Sigmoid colon (tissue), 7 donors: ENCODE measurements around the gene CCDC179. TPM values are rescaled to one million over a fixed set of nuclear protein-coding genes. Genes with fewer than 3 reads are reported as not detected.
A peak's percentile ranks its signal among the peaks of the same experiment; 100 is the strongest.

Experiments used
- DNase-seq: peaks from one replicate; pipeline ENCODE4 v3.0.0-alpha.2; 2019
- H3K27ac ChIP-seq, 4 donors: fragments of 200-600 bp; sonication (generic); one replicate each; pipeline ENCODE4 v1.5.1; 2016 to 2019; ENCODE audit warnings: mild to moderate bottlenecking in 1 of 4
- H3K27me3 ChIP-seq, 3 donors: fragments of 200-600 bp; sonication (generic); one replicate each; pipeline ENCODE4 v1.5.1; 2019; ENCODE audit warnings: mild to moderate bottlenecking in 1 of 3
- H3K36me3 ChIP-seq, 4 donors: fragments of 200-600 bp; sonication (generic); one replicate each; pipeline ENCODE4 v1.5.1; 2016 to 2019
- H3K4me1 ChIP-seq, 4 donors: fragments of 200-600 bp; sonication (generic); one replicate each; pipeline ENCODE4 v1.5.1; 2017 to 2019
- H3K4me3 ChIP-seq, 4 donors: fragments of 200-600 bp; sonication (generic); one replicate each; pipeline ENCODE4 v1.5.1; 2017 to 2019; ENCODE audit warnings: mild to moderate bottlenecking in 2 of 4, moderate library complexity in 1 of 4
- H3K9me3 ChIP-seq, 4 donors: fragments of 200-600 bp in 3 of 4; sonication (generic) in 3 of 4; one replicate each; pipeline versions ENCODE4 v1.5.1 to v1.6.1; 2013 to 2019
- CTCF ChIP-seq, 4 experiments: fragments of 450-650 bp in 3 of 4; fragments of 200-600 bp in 1 of 4; IDR thresholded peaks; one replicate each; pipeline ENCODE4 v1.5.1; 2016 to 2019; ENCODE audit warnings: antibody characterized with exemption in 4 of 4, mild to moderate bottlenecking in 3 of 4, moderate library complexity in 2 of 4
- EP300 ChIP-seq, 4 donors: sonication (generic); formaldehyde crosslinking; IDR thresholded peaks; one replicate each; pipeline ENCODE4 v1.6.1; 2017; ENCODE audit warnings: antibody characterized with exemption in 4 of 4
- POLR2A ChIP-seq, 2 donors: fragments of 450-650 bp; IDR thresholded peaks; one replicate each; pipeline ENCODE4 v1.6.1; 2016; ENCODE audit warnings: antibody characterized with exemption in 2 of 2, mild to moderate bottlenecking in 2 of 2, moderate library complexity in 2 of 2
- POLR2AphosphoS5 ChIP-seq, 4 donors: sonication (generic); formaldehyde crosslinking; IDR thresholded peaks; one replicate each; pipeline ENCODE4 v1.6.1; 2017; ENCODE audit warnings: antibody characterized with exemption in 4 of 4
- WGBS, 2 donors: extraction: QIAGEN DNeasy Blood & Tissue Kit; methylation state at CpG; one replicate each; pipeline ENCODE4 v1.1.7; 2013; 5-methylcytosine and 5-hydroxymethylcytosine counted together
- intact Hi-C: fragments of 100-400 bp; cut with DNase I; formaldehyde crosslinking; loops from one replicate; pipeline ENCODE4 v1.15.1; 2023
- polyA plus RNA-seq, 3 donors: library from polyadenylated mRNA; stranded (reverse); fragments of 200-250 nt; gene quantifications; one replicate each; pipeline ENCODE4 v1.2.3, GENCODE V29; 2013
- total RNA-seq, 4 donors: library from RNA; depleted of rRNA; stranded (reverse); fragments of >200 nt; gene quantifications; one replicate each; pipeline ENCODE4 v1.1.0, GENCODE V29; 2016
- donor health status: healthy with polysubstance abuse.
- donor health status: Bipolar disorder and iron deficiency.
- donor health status: healthy.

The CCDC179 gene
- total and polyA plus RNA-seq, 7 donors: not detected

- DNase-seq: no peak
- intact Hi-C loops: no loop called here
- Histone ChIP-seq H3K36me3 (no peaks in the 10 kb centered on the region), H3K27me3 (no peaks in the 10 kb centered on the region), H3K4me1 (no peaks in the 10 kb centered on the region), H3K4me3 (no peak overlapping the region), H3K9me3 (no peaks in the 10 kb centered on the region), H3K27ac (no peak overlapping the region)
- TF ChIP-seq CTCF (IDR thresholded peaks at IDR 0.05): no peak
- no peak for TF ChIP-seq EP300 (IDR thresholded peaks at IDR 0.05)
- no peak for TF ChIP-seq POLR2A (IDR thresholded peaks at IDR 0.05)
- TF ChIP-seq POLR2AphosphoS5 (IDR thresholded peaks at IDR 0.05): no peak
These were observed 17.8 kb upstream of the CCDC179 start for GRCh38 chr11:22878039-22878438.

GRCh38 chr11:22875869-22876473 is 15.7 kb upstream of the CCDC179 start:
- Histone ChIP-seq H3K27me3 (no peaks in the 10 kb centered on the region), H3K4me1 (no peaks in the 10 kb centered on the region), H3K4me3 (no peak overlapping the region), H3K36me3 (no peaks in the 10 kb centered on the region), H3K9me3 (no peaks in the 10 kb centered on the region), H3K27ac (no peak overlapping the region)
- DNase-seq: no peak
- WGBS, 2 donors: 2 to 7% methylated on average over 2 of the region's 2 CpGs
- intact Hi-C loops: no loop called here
- TF ChIP-seq POLR2A (IDR thresholded peaks at IDR 0.05): no peak
- TF ChIP-seq CTCF (IDR thresholded peaks at IDR 0.05): peak; percentile 16 to 56 (median 34)

DNA sequence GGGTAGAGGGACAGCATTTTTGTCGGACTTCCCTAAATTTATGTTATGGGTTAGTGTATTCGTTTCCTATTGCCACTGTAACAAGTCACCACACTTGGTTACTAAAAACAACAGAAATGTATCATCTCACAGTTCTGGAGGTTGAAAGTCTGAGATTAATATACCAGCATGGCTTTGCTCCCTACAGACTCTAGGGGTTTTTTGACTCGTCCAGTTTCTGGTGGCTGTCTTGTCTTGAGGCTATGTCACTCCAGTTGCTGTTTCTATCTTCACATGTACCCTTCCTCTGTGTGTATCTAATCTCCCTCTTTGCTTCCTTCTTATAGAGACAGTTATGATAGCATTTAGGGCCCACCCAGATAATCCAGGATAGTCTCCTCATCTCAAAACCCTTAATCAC is 9.1 kb upstream of the CCDC179 start:
- Histone ChIP-seq H3K27me3 (no peaks in the 10 kb centered on the region), H3K4me1 (no peaks in the 10 kb centered on the region), H3K27ac (no peak overlapping the region), H3K4me3 (no peak overlapping the region), H3K36me3 (no peaks in the 10 kb centered on the region), H3K9me3 (no peaks in the 10 kb centered on the region)
- intact Hi-C loops: no loop called here
- TF ChIP-seq POLR2A (IDR thresholded peaks at IDR 0.05) (no peak), CTCF (IDR thresholded peaks at IDR 0.05) (no peak), EP300 (IDR thresholded peaks at IDR 0.05) (no peak), POLR2AphosphoS5 (IDR thresholded peaks at IDR 0.05) (no peak)
- 87 to 94% methylated on average over 3 of the region's 3 CpGs for WGBS, 2 donors
- no peak for DNase-seq

GRCh38 chr11:22859756-22860155 is 518 bp downstream of the CCDC179 start:
- WGBS, 2 donors: 79 to 92% methylated on average over 6 of the region's 6 CpGs
- H3K27ac ChIP-seq: no peak overlapping the region
- TF ChIP-seq EP300 (IDR thresholded peaks at IDR 0.05) (no peak), POLR2AphosphoS5 (IDR thresholded peaks at IDR 0.05) (no peak), CTCF (IDR thresholded peaks at IDR 0.05) (no peak), POLR2A (IDR thresholded peaks at IDR 0.05) (no peak)
- DNase-seq: no peak
- no peaks in the 10 kb centered on the region for H3K36me3 ChIP-seq
- intact Hi-C loops: no loop called here
- H3K27me3 ChIP-seq: no peaks in the 10 kb centered on the region
- H3K9me3 ChIP-seq: no peaks in the 10 kb centered on the region
- no peaks in the 10 kb centered on the region for H3K4me1 ChIP-seq
- H3K4me3 ChIP-seq: no peak overlapping the region

GRCh38 chr11:22851477-22851876 is 8.8 kb downstream of the CCDC179 start:
- Histone ChIP-seq H3K36me3 (no peaks in the 10 kb centered on the region), H3K27me3 (no peaks in the 10 kb centered on the region), H3K9me3 (peaks cover 0 to 3% (median 0%) of the 10 kb centered on the region in 4 donors), H3K4me1 (no peaks in the 10 kb centered on the region), H3K4me3 (no peak overlapping the region), H3K27ac (no peak overlapping the region)
- DNase-seq: no peak
- TF ChIP-seq POLR2AphosphoS5 (IDR thresholded peaks at IDR 0.05): no peak
- TF ChIP-seq CTCF (IDR thresholded peaks at IDR 0.05): no peak
- TF ChIP-seq POLR2A (IDR thresholded peaks at IDR 0.05): no peak
- no peak for TF ChIP-seq EP300 (IDR thresholded peaks at IDR 0.05)
- intact Hi-C loops: no loop called here
